Ovary (tissue), 9 donors: ENCODE results near the gene TMPRSS13. TPM values are rescaled to one million over a fixed set of nuclear protein-coding genes. Genes with fewer than 3 reads are reported as not detected.

Experiments used
- DNase-seq, 5 donors: peaks; one replicate each; pipeline ENCODE4 v3.0.0-alpha.2; 2019 to 2020
- H3K27ac ChIP-seq, 2 donors: fragments of 200-600 bp; one replicate each; pipeline versions ENCODE4 v1.5.1 to v1.8.0; 2019 to 2022
- H3K27me3 ChIP-seq: fragments of 200-600 bp; one replicate; pipeline ENCODE4 v1.8.0; 2022
- H3K36me3 ChIP-seq: fragments of 200-600 bp; sonication (generic); one replicate; pipeline ENCODE4 v1.5.1; 2019
- H3K4me1 ChIP-seq: one replicate; pipeline ENCODE4 v1.8.1; 2013; ENCODE audit warnings: mild to moderate bottlenecking, moderate library complexity; ENCODE audit not compliant: insufficient read depth
- H3K4me3 ChIP-seq: fragments of 200-600 bp; sonication (generic); one replicate; pipeline ENCODE4 v1.5.1; 2017
- H3K9me3 ChIP-seq, 2 donors: fragments of 200-600 bp in 1 of 2; sonication (generic) in 1 of 2; one replicate each; pipeline versions ENCODE4 v1.5.1 to v1.8.1; 2013 to 2019; ENCODE audit warnings: mild to moderate bottlenecking in 1 of 2, moderate library complexity in 1 of 2
- CTCF ChIP-seq, 3 donors: fragments of 450-650 bp in 2 of 3; fragments of 200-600 bp in 1 of 3; IDR thresholded peaks; one replicate each; pipeline versions ENCODE4 v1.5.1 to v1.8.0; 2016 to 2022; ENCODE audit warnings: antibody characterized with exemption in 3 of 3, mild to moderate bottlenecking in 1 of 3
- EP300 ChIP-seq: sonication (generic); formaldehyde crosslinking; IDR thresholded peaks from one replicate; pipeline ENCODE4 v1.6.1; 2017; ENCODE audit warnings: antibody characterized with exemption
- POLR2A ChIP-seq: fragments of 450-650 bp; IDR thresholded peaks from one replicate; pipeline ENCODE4 v1.6.1; 2017; ENCODE audit warnings: antibody characterized with exemption, mild to moderate bottlenecking, moderate library complexity
- WGBS, 3 donors: extraction: QIAGEN DNeasy Blood & Tissue Kit in 1 of 3; methylation state at CpG; one replicate each; pipeline versions ENCODE4 v1.1.5 to v1.1.7; 2013 to 2017; 5-methylcytosine and 5-hydroxymethylcytosine counted together
- intact Hi-C, 4 donors: fragments of 100-400 bp; cut with DNase I; formaldehyde crosslinking; loops; one replicate each; pipeline versions ENCODE4 v1.11.0 to v1.15.1; 2022 to 2023
- polyA plus RNA-seq, 2 donors: library from polyadenylated mRNA; stranded (reverse); fragments of 200-250 nt in 1 of 2; fragments of 350-450 nt in 1 of 2; fragmentation: Illumina TruSeq in 1 of 2; extraction: RNeasy Lipid Tissue Mini Kit (QIAGEN cat#74804) in 1 of 2; gene quantifications; one replicate each; pipeline ENCODE4 v1.2.3, GENCODE V29; 2013 to 2014
- total RNA-seq, 7 donors: library from RNA; depleted of rRNA in 2 of 7; stranded (reverse); fragments of >200 nt in 2 of 7; fragmentation: NEBNext Ultra II Directional in 3 of 7; extraction: Animal tissue kit (Norgen Biotek cat#: 25700) in 3 of 7; gene quantifications; one replicate each; pipeline versions ENCODE4 v1.1.0 to v1.2.4, GENCODE V29; 2016 to 2023
- donor health status: DM: no; HTN: no; CAD: no; lungs with moderate emphysema.
- donor health status: DM: no; HTN: no; CAD: no.
- donor health status: Bipolar disorder and iron deficiency.
- donor health status: DM: yes; HTN: yes; CAD: no.
- donor health status: DM: no; HTN: no; CAD: no.
- donor health status: DM: yes; HTN: yes; CAD: no.

Gene TMPRSS13
- total and polyA plus RNA-seq, 9 donors: 0.05 to 2.0 (median 0.22) TPM; not detected in 2

DNA sequence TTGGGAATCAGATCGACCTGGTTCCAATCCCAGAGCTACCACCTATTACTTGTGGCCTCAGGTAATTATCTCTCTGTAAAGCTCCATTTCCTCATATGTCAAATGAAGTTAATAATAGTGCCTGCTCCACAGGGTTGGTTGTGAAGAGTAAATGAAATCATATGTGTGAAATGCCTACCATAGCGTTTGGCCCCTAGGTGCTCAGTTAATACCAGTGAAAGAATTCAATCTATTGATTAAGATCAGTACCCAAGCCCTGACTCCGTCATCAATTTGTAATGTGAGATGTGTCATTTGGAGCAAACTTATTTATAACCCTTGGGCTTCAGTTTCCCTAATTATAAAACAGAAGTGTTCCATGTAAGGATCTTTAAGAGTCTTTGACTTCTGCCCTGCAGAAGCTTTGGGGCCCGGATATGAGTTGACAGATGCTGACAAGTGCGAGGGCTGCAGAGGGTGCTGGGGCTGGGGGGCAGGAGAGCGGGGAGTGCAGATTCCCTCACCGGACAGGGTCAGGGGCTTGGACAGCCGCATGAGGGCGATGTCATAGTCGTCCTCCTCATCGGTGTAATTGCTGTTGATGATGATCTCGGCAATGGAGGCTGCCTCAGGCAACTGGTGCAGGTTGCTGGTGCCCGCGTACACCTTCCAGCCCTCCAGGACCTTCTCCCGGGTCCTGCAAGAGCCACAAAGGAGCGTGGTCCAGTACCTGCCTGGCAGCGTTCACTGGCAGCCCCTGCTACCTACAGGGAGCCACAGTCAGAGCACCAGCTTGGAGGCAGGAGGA is 20.9 kb downstream of the TMPRSS13 start:
- Histone ChIP-seq H3K36me3 (no peaks in the 10 kb centered on the region), H3K9me3 (no peaks in the 10 kb centered on the region), H3K4me3 (no peak overlapping the region), H3K27me3 (no peaks in the 10 kb centered on the region), H3K27ac (no peak overlapping the region), H3K4me1 (peaks cover 12% of the 10 kb centered on the region)
- 92 to 94% (median 93%) methylated on average over 16 to 17 of the region's 17 CpGs for WGBS, 3 donors
- no peak for TF ChIP-seq CTCF (IDR thresholded peaks at IDR 0.05)
- no peak for TF ChIP-seq POLR2A
- TF ChIP-seq EP300: no peak
- intact Hi-C loops: no loop called here
- DNase-seq: peak in 2 of 5 donors; percentile 14 to 22

DNA sequence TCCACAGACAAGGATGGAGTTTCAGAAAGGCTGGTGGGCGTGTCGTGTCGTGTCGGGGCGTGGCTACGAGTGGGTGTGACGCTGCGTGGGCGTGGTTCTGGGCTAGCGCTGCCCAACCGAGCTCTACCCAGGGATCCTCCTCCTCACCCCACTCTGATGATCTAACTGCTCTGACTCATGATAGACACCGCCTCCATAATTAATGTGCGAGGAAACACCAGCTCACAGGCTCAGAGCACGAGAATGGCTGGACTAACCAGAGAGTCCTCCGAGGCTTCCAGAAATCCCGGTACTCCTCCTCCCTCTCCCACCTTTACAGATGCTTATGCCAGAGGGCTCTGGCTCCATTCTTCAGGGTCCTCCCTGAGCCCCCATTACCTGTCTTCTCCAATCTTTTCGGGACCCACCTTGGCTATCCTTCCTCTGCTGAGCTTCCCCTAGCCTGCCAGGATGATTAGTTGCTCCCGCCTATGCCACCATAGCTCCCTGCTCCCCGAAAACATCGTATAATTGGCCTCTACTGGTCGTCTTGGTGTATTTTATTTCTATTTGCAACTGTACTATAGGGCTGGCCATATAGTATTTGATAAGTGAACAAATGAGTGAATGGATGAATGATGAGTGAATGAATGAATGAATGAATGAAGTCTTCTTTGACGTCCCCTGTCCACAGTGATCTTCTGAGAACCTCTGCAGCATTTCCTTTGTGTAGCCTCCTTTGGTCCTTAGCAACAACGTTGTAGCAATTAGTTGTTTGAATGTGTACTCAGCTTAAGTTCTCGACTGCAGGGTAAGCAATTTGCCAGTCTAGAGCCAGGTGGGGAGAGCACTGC is 21.7 kb downstream of the TMPRSS13 start:
- peak overlapping the region; percentile 55 to 67 for H3K27ac ChIP-seq
- peaks cover 12% of the 10 kb centered on the region for H3K4me1 ChIP-seq
- TF ChIP-seq POLR2A (peak; percentile 41), EP300 (no peak), CTCF (IDR thresholded peaks at IDR 0.05) (no peak)
- H3K9me3 ChIP-seq: no peaks in the 10 kb centered on the region
- no peaks in the 10 kb centered on the region for H3K36me3 ChIP-seq
- no peaks in the 10 kb centered on the region for H3K27me3 ChIP-seq
- H3K4me3 ChIP-seq: no peak overlapping the region
- WGBS, 3 donors: 29 to 30% (median 30%) methylated on average over 24 of the region's 24 CpGs
- intact Hi-C loops: no loop called here
- DNase-seq: peak; percentile 90 to 95 (median 95)

GRCh38 chr11:117906710-117907109 is 22.5 kb downstream of the TMPRSS13 start:
- Histone ChIP-seq H3K4me1 (peaks cover 12% of the 10 kb centered on the region), H3K36me3 (no peaks in the 10 kb centered on the region), H3K4me3 (no peak overlapping the region), H3K27me3 (no peaks in the 10 kb centered on the region), H3K27ac (peak overlapping the region in 1 of 2 donors; percentile 16), H3K9me3 (no peaks in the 10 kb centered on the region)
- 43 to 61% (median 51%) methylated on average over 4 of the region's 4 CpGs for WGBS, 3 donors
- TF ChIP-seq CTCF (IDR thresholded peaks at IDR 0.05) (no peak), POLR2A (no peak), EP300 (no peak)
- no peak for DNase-seq
- intact Hi-C loops: no loop called here

GRCh38 chr11:117906126-117906525 is 23.1 kb downstream of the TMPRSS13 start:
- intact Hi-C loops: no loop called here
- Histone ChIP-seq H3K4me3 (no peak overlapping the region), H3K9me3 (no peaks in the 10 kb centered on the region), H3K4me1 (peaks cover 12% of the 10 kb centered on the region), H3K27me3 (no peaks in the 10 kb centered on the region), H3K27ac (no peak overlapping the region), H3K36me3 (no peaks in the 10 kb centered on the region)
- DNase-seq: peak in 1 of 5 donors; percentile 10
- TF ChIP-seq EP300: no peak
- TF ChIP-seq POLR2A: no peak
- no peak for TF ChIP-seq CTCF (IDR thresholded peaks at IDR 0.05)
- 86 to 95% (median 95%) methylated on average over 2 of the region's 2 CpGs for WGBS, 3 donors
